Activated CD4-positive, alpha-beta T cell treated with anti-CD3 and anti-CD28 coated beads, Interleukin-2, amount 10 ng/mL, durations not matched to agents 7 days and 5 days (primary cell): Measurements from ENCODE around the gene CHAD. TPM values are rescaled to one million over a fixed set of nuclear protein-coding genes. Genes with fewer than 3 reads are reported as not detected.
A peak's percentile ranks its signal among the peaks of the same experiment; 100 is the strongest.
"Not testable (repeated sequence)": the region's sequence is repeated elsewhere in the genome, so short reads cannot be mapped to it uniquely, and the experiment has no call there.

Source experiments
- CTCF ChIA-PET: fragments of 350-600 bp; sonication (Branson Sonifier 250); formaldehyde crosslinking; loops from one replicate; lab custom pipeline; 2021; ENCODE audit warnings: antibody characterized with exemption; lab: Charles Lee
- POLR2A ChIA-PET: fragments of 350-600 bp; sonication (Branson Sonifier 250); formaldehyde crosslinking; loops from one replicate; lab custom pipeline; 2021; ENCODE audit warnings: antibody characterized with exemption; lab: Charles Lee
- DNase-seq: peaks from one replicate; pipeline ENCODE4 v3.0.0-alpha.2; 2020
- H3K27ac Mint-ChIP-seq: one replicate; pipeline ENCODE4 v1.8.0; 2021; ENCODE audit warnings: mild to moderate bottlenecking, moderate library complexity, mixed read lengths
- H3K27me3 Mint-ChIP-seq: one replicate; pipeline ENCODE4 v1.8.0; 2021; ENCODE audit warnings: mixed read lengths
- H3K36me3 Mint-ChIP-seq: one replicate; pipeline ENCODE4 v1.8.0; 2021; ENCODE audit warnings: low read depth, mixed read lengths
- H3K4me1 Mint-ChIP-seq: one replicate; pipeline ENCODE4 v1.8.0; 2021; ENCODE audit warnings: mixed read lengths
- H3K4me3 Mint-ChIP-seq: one replicate; pipeline ENCODE4 v1.8.0; 2021; ENCODE audit warnings: mild to moderate bottlenecking, moderate library complexity, mixed read lengths
- H3K9me3 Mint-ChIP-seq: one replicate; pipeline ENCODE4 v1.8.0; 2021; ENCODE audit warnings: mixed read lengths
- total RNA-seq, 2 experiments: library from RNA; stranded (reverse); gene quantifications; one replicate each; pipeline ENCODE4 v1.2.3, GENCODE V29; 2021

CHAD gene
- total RNA-seq, 2 experiments from 2014 or later, result not detected

- peak overlapping the region; percentile 81 for H3K4me3 Mint-ChIP-seq
- POLR2A ChIA-PET, result interaction anchor here (0.6 kb wide), 1 partner anchor 29 kb away, joined by 3 read pairs; the partner anchor contains the start of gene LRRC59
- DNase-seq, result no peak
- peak overlapping the region; percentile 74 for H3K27ac Mint-ChIP-seq
- no peaks in the 10 kb centered on the region for H3K27me3 Mint-ChIP-seq
- CTCF ChIA-PET, result interaction anchor here (1.2 to 2.4 kb wide), 4 partner anchors 11 to 29 kb away, joined by 3 to 15 read pairs (median 5); partner anchors contain the start of gene LRRC59
- no peaks in the 10 kb centered on the region for H3K9me3 Mint-ChIP-seq
- no peaks in the 10 kb centered on the region for H3K36me3 Mint-ChIP-seq
- H3K4me1 Mint-ChIP-seq, result peaks cover 28% of the 10 kb centered on the region
These were observed 42.3 kb downstream of the CHAD start for GRCh38 chr17:50426472-50426782.

GRCh38 chr17:50425682-50426471 lies 42.8 kb downstream of the CHAD start, which contains the start of gene ACSF2:
ACSF2 (plus strand) TSS chr17:50426218; CDS start chr17:50426262, 44 bp downstream.
- no peaks in the 10 kb centered on the region for H3K9me3 Mint-ChIP-seq
- ChIA-PET CTCF (interaction anchor here (1.2 to 2.4 kb wide), 6 partner anchors 10 to 35 kb away, joined by 3 to 15 read pairs (median 5); partner anchors contain the start of gene LRRC59), POLR2A (interaction anchor here (0.6 kb wide), 1 partner anchor 29 kb away, joined by 3 read pairs; the partner anchor contains the start of gene LRRC59)
- H3K27me3 Mint-ChIP-seq, result no peaks in the 10 kb centered on the region
- H3K27ac Mint-ChIP-seq, result peak within 1 kb of the TSS; percentile 87
- no peaks in the 10 kb centered on the region for H3K36me3 Mint-ChIP-seq
- DNase-seq, result peak; percentile 77
- peak within 1 kb of the TSS; percentile 81 for H3K4me3 Mint-ChIP-seq
- H3K4me1 Mint-ChIP-seq, result peaks cover 33% of the 10 kb centered on the region

GRCh38 chr17:50424996-50425681 lies 43.5 kb downstream of the CHAD start:
- H3K4me3 Mint-ChIP-seq, result peak overlapping the region; percentile 81
- POLR2A ChIA-PET, result no interaction called here
- H3K9me3 Mint-ChIP-seq, result no peaks in the 10 kb centered on the region

GRCh38 chr17:50424246-50424995 lies 44.3 kb downstream of the CHAD start:
- Mint-ChIP-seq H3K4me3 (no peak overlapping the region), H3K4me1 (peaks cover 40% of the 10 kb centered on the region), H3K36me3 (no peaks in the 10 kb centered on the region), H3K9me3 (peaks cover 1% of the 10 kb centered on the region), H3K27ac (peak overlapping the region; percentile 38), H3K27me3 (no peaks in the 10 kb centered on the region)
- no peak for DNase-seq
- POLR2A ChIA-PET, result no interaction called here
- CTCF ChIA-PET, result interaction anchor here (1.2 to 1.8 kb wide), 3 partner anchors 19 to 34 kb away, joined by 3 to 5 read pairs (median 5); partner anchors contain the start of gene LRRC59

More at GRCh38 chr17:50424996-50425681, 43.5 kb downstream of the CHAD start:
- CTCF ChIA-PET, result interaction anchor here (1.2 to 1.8 kb wide), 3 partner anchors 18 to 34 kb away, joined by 3 to 5 read pairs (median 5); partner anchors contain the start of gene LRRC59
- H3K27ac Mint-ChIP-seq, result peak overlapping the region; percentile 87
- H3K27me3 Mint-ChIP-seq, result no peaks in the 10 kb centered on the region
- DNase-seq, result no peak
- peaks cover 37% of the 10 kb centered on the region for H3K4me1 Mint-ChIP-seq
- no peaks in the 10 kb centered on the region for H3K36me3 Mint-ChIP-seq

- Mint-ChIP-seq H3K9me3 (peaks cover 7% of the 10 kb centered on the region), H3K27me3 (peaks cover 3% of the 10 kb centered on the region), H3K4me1 (peaks cover 43% of the 10 kb centered on the region), H3K4me3 (no peak overlapping the region), H3K27ac (no peak overlapping the region), H3K36me3 (peaks cover 4% of the 10 kb centered on the region)
- no peak for DNase-seq
- POLR2A ChIA-PET, result no interaction called here
- CTCF ChIA-PET, result no interaction called here
These were observed 45.0 kb downstream of the CHAD start for GRCh38 chr17:50423553-50424159.

- Mint-ChIP-seq H3K27ac (peak overlapping the region; percentile 31), H3K9me3 (peaks cover 7% of the 10 kb centered on the region), H3K4me1 (peaks cover 40% of the 10 kb centered on the region), H3K4me3 (no peak overlapping the region), H3K36me3 (peaks cover 4% of the 10 kb centered on the region), H3K27me3 (peaks cover 5% of the 10 kb centered on the region)
- DNase-seq, result no peak
- POLR2A ChIA-PET, result no interaction called here
- CTCF ChIA-PET, result interaction anchor here (4.2 kb wide), 1 partner anchor 25 kb away, joined by 21 read pairs; the partner anchor contains the start of gene LRRC59
These were observed 45.9 kb downstream of the CHAD start for GRCh38 chr17:50422738-50423137.

GRCh38 chr17:50421308-50422051 lies 47.2 kb downstream of the CHAD start:
- peaks cover 7% of the 10 kb centered on the region for H3K9me3 Mint-ChIP-seq
- peak overlapping the region; percentile 94 for H3K27ac Mint-ChIP-seq
- peaks cover 4% of the 10 kb centered on the region for H3K36me3 Mint-ChIP-seq
- H3K4me3 Mint-ChIP-seq, result peak overlapping the region; percentile 62
- peak; percentile 11 for DNase-seq
- ChIA-PET POLR2A (no interaction called here), CTCF (interaction anchor here (0.6 to 4.2 kb wide), 5 partner anchors 24 to 309 kb away, joined by 3 to 21 read pairs (median 3); partner anchors contain the start of gene LRRC59)
- peaks cover 7% of the 10 kb centered on the region for H3K27me3 Mint-ChIP-seq
- peaks cover 30% of the 10 kb centered on the region for H3K4me1 Mint-ChIP-seq

- Mint-ChIP-seq H3K4me1 (peaks cover 28% of the 10 kb centered on the region), H3K36me3 (peaks cover 4% of the 10 kb centered on the region), H3K9me3 (peaks cover 7% of the 10 kb centered on the region), H3K27me3 (peaks cover 7% of the 10 kb centered on the region), H3K4me3 (peak overlapping the region; percentile 62), H3K27ac (peak overlapping the region; percentile 94)
- CTCF ChIA-PET, result interaction anchor here (0.6 to 4.2 kb wide), 2 partner anchors 23 to 220 kb away, joined by 3 to 21 read pairs; partner anchors contain the start of gene LRRC59
- no peak for DNase-seq
- POLR2A ChIA-PET, result interaction anchor here (0.6 kb wide), 2 partner anchors 328 to 446 kb away, joined by 3 read pairs; partner anchors contain the start of gene TOB1
These were observed 48.1 kb downstream of the CHAD start for GRCh38 chr17:50420419-50421112.

GRCh38 chr17:50419577-50419976 lies 49.1 kb downstream of the CHAD start:
- H3K27ac Mint-ChIP-seq, H3K27me3 Mint-ChIP-seq, H3K9me3 Mint-ChIP-seq, POLR2A ChIA-PET, H3K4me3 Mint-ChIP-seq, H3K36me3 Mint-ChIP-seq, DNase-seq: not testable (repeated sequence)
- peaks cover 21% of the 10 kb centered on the region for H3K4me1 Mint-ChIP-seq
- CTCF ChIA-PET, result interaction anchor here (4.2 kb wide), 1 partner anchor 22 kb away, joined by 21 read pairs; the partner anchor contains the start of gene LRRC59

- peaks cover 4% of the 10 kb centered on the region for H3K36me3 Mint-ChIP-seq
- POLR2A ChIA-PET, result no interaction called here
- CTCF ChIA-PET, result interaction anchor here (1.4 kb wide), 1 partner anchor 17 kb away, joined by 4 read pairs; the partner anchor contains the start of gene LRRC59
- peaks cover 3% of the 10 kb centered on the region for H3K4me1 Mint-ChIP-seq
- DNase-seq, result no peak
- H3K4me3 Mint-ChIP-seq, result no peak overlapping the region
- H3K27ac Mint-ChIP-seq, result no peak overlapping the region
- peaks cover 7% of the 10 kb centered on the region for H3K9me3 Mint-ChIP-seq
- peaks cover 19% of the 10 kb centered on the region for H3K27me3 Mint-ChIP-seq
These were observed 53.9 kb downstream of the CHAD start for GRCh38 chr17:50414808-50415207.
